Stromal cell of bone marrow (primary cell): ENCODE results near the gene NUFIP1.
"Not testable (repeated sequence)": the region's sequence is repeated elsewhere in the genome, so short reads cannot be mapped to it uniquely, and the experiment has no call there.

ENCODE experiments used
- DNase-seq: peaks from one replicate; pipeline ENCODE4 v3.0.0-alpha.2; 2012; ENCODE audit warnings: low read depth

NUFIP1 gene

GRCh38 chr13:44989071-44989889, at the start of gene NUFIP1, which contains the start of gene GPALPP1:
Gene NUFIP1 (minus strand): TSS chr13:44989471. CDS start chr13:44989436, 35 bp downstream.
Gene GPALPP1 (plus strand): TSS chr13:44989538. CDS start chr13:44989655, 117 bp downstream.
- DNase-seq: peak; percentile 93

- DNase-seq: no peak
These were observed 46.9 kb upstream of the NUFIP1 start for GRCh38 chr13:45036206-45036605.

GRCh38 chr13:45034342-45034741, 45.1 kb upstream of the NUFIP1 start:
- DNase-seq: no peak

GRCh38 chr13:45024847-45025246, 35.6 kb upstream of the NUFIP1 start:
- DNase-seq: no peak

GRCh38 chr13:45021250-45021649, 32.0 kb upstream of the NUFIP1 start:
- DNase-seq: no peak

GRCh38 chr13:45019981-45020380, 30.7 kb upstream of the NUFIP1 start:
- not testable (repeated sequence) for DNase-seq

- no peak for DNase-seq
These were observed 27.6 kb upstream of the NUFIP1 start for GRCh38 chr13:45016792-45017425.

GRCh38 chr13:45015300-45015699, 26.0 kb upstream of the NUFIP1 start:
- DNase-seq: no peak

GRCh38 chr13:45011198-45011597, 21.9 kb upstream of the NUFIP1 start:
- no peak for DNase-seq

GRCh38 chr13:45007823-45008222, 18.6 kb upstream of the NUFIP1 start:
- DNase-seq: no peak

- DNase-seq: no peak
These were observed 18.0 kb upstream of the NUFIP1 start for GRCh38 chr13:45007225-45007624.

- DNase-seq: no peak
These were observed 14.8 kb upstream of the NUFIP1 start for GRCh38 chr13:45004096-45004495.

- DNase-seq: no peak
These were observed 14.1 kb upstream of the NUFIP1 start for GRCh38 chr13:45003417-45003816.

GRCh38 chr13:44989941-44990340, 670 bp upstream of the NUFIP1 start:
- no peak for DNase-seq

GRCh38 chr13:44978328-44978727, 10.9 kb downstream of the NUFIP1 start:
- DNase-seq: no peak

GRCh38 chr13:44976949-44977583, 12.2 kb downstream of the NUFIP1 start:
- no peak for DNase-seq

GRCh38 chr13:44976196-44976595, 13.1 kb downstream of the NUFIP1 start:
- DNase-seq: no peak

GRCh38 chr13:44974056-44974793, 15.0 kb downstream of the NUFIP1 start:
- DNase-seq: peak; percentile 49

GRCh38 chr13:44972956-44973581, 16.2 kb downstream of the NUFIP1 start:
- DNase-seq: peak; percentile 22

GRCh38 chr13:44971656-44972595, 17.3 kb downstream of the NUFIP1 start:
- no peak for DNase-seq
